ENCODE data around the gene FADS2. TPM values are rescaled to one million over a fixed set of nuclear protein-coding genes. Genes with fewer than 3 reads are reported as not detected.

The FADS2 gene
- total and polyA plus RNA-seq, 9 of the 15 experiments (the other 6 are each of a cell fraction or from before 2014, with no cell fraction given) = 2.9 to 42.8 (median 16.2) TPM

DNA sequence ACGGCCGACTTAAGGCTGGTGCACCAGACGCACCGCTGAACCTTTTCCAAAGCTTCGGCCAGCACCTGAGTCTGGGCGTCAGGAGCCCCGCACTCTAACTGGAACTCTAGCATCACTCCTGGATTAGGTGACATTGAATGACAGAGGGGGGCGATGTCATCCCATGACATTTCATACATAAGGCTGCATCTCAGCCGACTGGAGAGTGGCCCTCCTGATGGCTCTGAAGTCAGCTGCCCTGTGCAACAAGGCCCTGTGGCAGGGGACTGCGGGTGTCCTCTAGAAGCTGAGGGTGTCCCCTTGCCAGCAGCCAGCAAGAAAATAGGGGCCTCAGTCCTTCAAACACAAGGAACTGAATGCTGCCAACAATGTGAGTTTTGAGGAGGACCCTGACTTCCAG, 73.3 kb downstream of the FADS2 start (continued):
- TF ChIP-seq, protein P1, sequence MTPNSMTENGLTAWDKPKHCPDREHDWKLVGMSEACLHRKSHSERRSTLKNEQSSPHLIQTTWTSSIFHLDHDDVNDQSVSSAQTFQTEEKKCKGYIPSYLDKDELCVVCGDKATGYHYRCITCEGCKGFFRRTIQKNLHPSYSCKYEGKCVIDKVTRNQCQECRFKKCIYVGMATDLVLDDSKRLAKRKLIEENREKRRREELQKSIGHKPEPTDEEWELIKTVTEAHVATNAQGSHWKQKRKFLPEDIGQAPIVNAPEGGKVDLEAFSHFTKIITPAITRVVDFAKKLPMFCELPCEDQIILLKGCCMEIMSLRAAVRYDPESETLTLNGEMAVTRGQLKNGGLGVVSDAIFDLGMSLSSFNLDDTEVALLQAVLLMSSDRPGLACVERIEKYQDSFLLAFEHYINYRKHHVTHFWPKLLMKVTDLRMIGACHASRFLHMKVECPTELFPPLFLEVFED (CRISPR knock-in tag; conservative IDR thresholded peaks at IDR 0.05) = no peak
- TF ChIP-seq ZNF717 (CRISPR knock-in tag; IDR thresholded peaks at IDR 0.05) (no peak), ARID2 (IDR thresholded peaks at IDR 0.05) (0 out of 2 replicates have a peak, but pooled peaks have one; percentile 43)
- TF ChIP-seq, protein P2, sequence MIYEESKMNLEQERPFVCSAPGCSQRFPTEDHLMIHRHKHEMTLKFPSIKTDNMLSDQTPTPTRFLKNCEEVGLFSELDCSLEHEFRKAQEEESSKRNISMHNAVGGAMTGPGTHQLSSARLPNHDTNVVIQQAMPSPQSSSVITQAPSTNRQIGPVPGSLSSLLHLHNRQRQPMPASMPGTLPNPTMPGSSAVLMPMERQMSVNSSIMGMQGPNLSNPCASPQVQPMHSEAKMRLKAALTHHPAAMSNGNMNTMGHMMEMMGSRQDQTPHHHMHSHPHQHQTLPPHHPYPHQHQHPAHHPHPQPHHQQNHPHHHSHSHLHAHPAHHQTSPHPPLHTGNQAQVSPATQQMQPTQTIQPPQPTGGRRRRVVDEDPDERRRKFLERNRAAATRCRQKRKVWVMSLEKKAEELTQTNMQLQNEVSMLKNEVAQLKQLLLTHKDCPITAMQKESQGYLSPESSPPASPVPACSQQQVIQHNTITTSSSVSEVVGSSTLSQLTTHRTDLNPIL (CRISPR knock-in tag; IDR thresholded peaks at IDR 0.05) = no peak

- ATAC-seq (no peak), DNase-seq (ENCODE audit: extremely low read depth in 1 of 4, low spot score in 3 of 4) (no peak), FAIRE-seq (no peak)
- H3K9me1 ChIP-seq (ENCODE audit: control insufficient read depth, insufficient read depth, low read length) = no peaks in the 10 kb centered on the region
- no peaks in the 10 kb centered on the region for H3K9me3 ChIP-seq (replicated peaks; ENCODE audit: control insufficient read depth, insufficient read depth, low read depth, low read length)
- no peak overlapping the region for H3K27ac ChIP-seq (ENCODE audit: extremely low read depth, low read depth, low read length)
- 86% methylated on average over 11 of the region's 11 CpGs for WGBS (ENCODE audit: insufficient coverage, low coverage, missing lambda C conversion rate)
- peaks cover 4 to 56% of the 10 kb centered on the region in 2 experiments; a peak in 4 of 5 replicates for H3K4me1 ChIP-seq (replicated peaks in 1 of 2; ENCODE audit: control insufficient read depth in 2 of 2, insufficient read depth in 2 of 2, low read length in 2 of 2)
- peaks cover 86% of the 10 kb centered on the region; the same call in 2 of the 3 replicates for H3K36me3 ChIP-seq (ENCODE audit: control insufficient read depth, insufficient read depth, low read length)
- no peak overlapping the region for H3K9ac ChIP-seq (ENCODE audit: insufficient read depth in 1 of 2, low read depth in 2 of 2, low read length in 2 of 2)
- H4K20me1 ChIP-seq (replicated peaks; ENCODE audit: control insufficient read depth, insufficient read depth, low read length) = no peaks in the 10 kb centered on the region
- no TSS peak for BruUV-seq (replicated peaks)
- ChIA-PET POLR2A (interaction anchor here (1.3 to 10.7 kb wide), 3 partner anchors 18 to 63 kb away, joined by 5 to 109 read pairs (median 15); partner anchors contain the start of genes BEST1 and FTH1), CTCF (ENCODE audit: low intra/inter-chr PET ratio) (interaction anchor here (0.6 to 6.7 kb wide), 3 partner anchors 45 to 408 kb away, joined by 3 to 98 read pairs (median 3); no protein-coding TSS in a partner anchor)
- H3K4me3 ChIP-seq = no peak overlapping the region
- H3K4me2 ChIP-seq (ENCODE audit: insufficient read depth, low read length) = no peak overlapping the region
- H3K79me2 ChIP-seq (ENCODE audit: control insufficient read depth, insufficient read depth, low read length) = no peaks in the 10 kb centered on the region
- H2AFZ ChIP-seq (ENCODE audit: low read depth, low read length) = no peak overlapping the region
- in situ Hi-C loops (cut with MboI) = no loop called here
- intact Hi-C loops (cut with micrococcal nuclease) = no loop called here
- no peaks in the 10 kb centered on the region for H3K27me3 ChIP-seq (ENCODE audit: control insufficient read depth in 2 of 2, insufficient read depth in 2 of 2, low read length in 2 of 2)
- TF ChIP-seq ZBTB5 (IDR thresholded peaks at IDR 0.05) (no peak), PREB (CRISPR knock-in tag; IDR thresholded peaks at IDR 0.05) (no peak)
These were observed 74.2 kb downstream of the FADS2 start for GRCh38 chr11:61902313-61902712.
